ENCODE measurements around the gene DLST. TPM values are rescaled to one million over a fixed set of nuclear protein-coding genes. Genes with fewer than 3 reads are reported as not detected.

The DLST gene
- total RNA-seq, 2 experiments from 2014 or later: 110 to 113 TPM

DNA sequence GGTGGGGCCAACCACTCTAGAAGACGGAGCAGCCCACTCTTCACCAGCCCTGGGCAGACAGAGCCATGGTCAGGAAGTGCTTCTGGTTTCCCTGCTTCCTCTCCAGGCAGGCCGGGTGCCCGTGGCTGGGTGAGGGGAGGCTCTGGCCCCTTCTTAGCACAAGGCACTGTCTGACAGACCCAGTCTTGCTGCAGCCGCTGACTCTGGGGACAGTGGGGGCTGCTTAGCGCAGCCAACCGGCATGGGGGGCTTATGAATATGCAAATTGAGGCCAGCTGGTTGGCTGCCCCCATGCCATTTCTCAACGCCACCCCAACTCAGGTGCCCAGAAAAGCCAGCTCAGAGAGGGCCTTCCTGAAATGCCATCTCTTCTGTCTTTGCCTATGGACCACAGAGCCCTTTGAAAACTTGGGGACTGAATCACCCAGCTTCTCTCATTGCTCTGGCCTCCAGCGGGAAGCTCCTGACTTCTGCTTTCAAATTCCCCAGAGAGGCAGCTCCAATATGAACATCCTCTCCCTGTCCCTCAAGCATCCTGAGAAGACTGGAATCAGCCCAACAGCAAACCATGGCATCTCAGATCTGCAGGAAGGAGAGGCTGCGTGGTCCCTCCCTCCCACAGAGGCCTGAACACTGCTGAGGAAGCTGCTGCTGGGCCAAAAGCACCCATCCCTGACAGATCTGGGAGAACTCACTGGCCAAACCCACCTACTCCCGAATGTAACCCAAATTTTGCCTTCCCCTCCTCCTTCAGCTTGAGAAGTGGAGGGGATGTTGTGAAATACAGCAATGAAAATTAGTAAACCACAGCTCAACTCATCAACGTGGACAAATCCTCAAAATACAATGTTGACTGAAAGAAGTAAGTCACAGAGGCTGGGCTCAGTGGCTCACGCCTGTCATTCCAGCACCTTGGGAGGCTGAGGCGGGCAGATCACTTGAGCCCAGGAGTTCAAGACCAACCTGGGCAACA, 5.5 kb upstream of the DLST start, which contains the start of gene PROX2:
PROX2 (minus strand) TSS at position 205 of the 973 bp plus-strand sequence. CDS start 12,311 bp downstream, outside the sequence.
- CTCF ChIA-PET: interaction anchor here (0.9 to 16.8 kb wide), 5 partner anchors 9 to 70 kb away, joined by 3 to 334 read pairs (median 8); no protein-coding TSS in a partner anchor
- Mint-ChIP-seq H3K4me1 (ENCODE audit: low read depth) (peaks cover 33% of the 10 kb centered on the region), H3K4me3 (peak within 1 kb of the TSS; percentile 46), H3K9me3 (no peaks in the 10 kb centered on the region), H3K27me3 (no peaks in the 10 kb centered on the region), H3K36me3 (ENCODE audit: low read depth) (no peaks in the 10 kb centered on the region), H3K27ac (peak within 1 kb of the TSS; percentile 59)
- peak; percentile 71 for ATAC-seq
- peak; percentile 43 for DNase-seq
- POLR2A ChIA-PET: interaction anchor here (0.8 to 1.8 kb wide), 7 partner anchors 8 to 257 kb away, joined by 3 to 7 read pairs (median 4); no protein-coding TSS in a partner anchor
- intact Hi-C loops (cut with micrococcal nuclease): no loop called here
- TF ChIP-seq, protein P1, sequence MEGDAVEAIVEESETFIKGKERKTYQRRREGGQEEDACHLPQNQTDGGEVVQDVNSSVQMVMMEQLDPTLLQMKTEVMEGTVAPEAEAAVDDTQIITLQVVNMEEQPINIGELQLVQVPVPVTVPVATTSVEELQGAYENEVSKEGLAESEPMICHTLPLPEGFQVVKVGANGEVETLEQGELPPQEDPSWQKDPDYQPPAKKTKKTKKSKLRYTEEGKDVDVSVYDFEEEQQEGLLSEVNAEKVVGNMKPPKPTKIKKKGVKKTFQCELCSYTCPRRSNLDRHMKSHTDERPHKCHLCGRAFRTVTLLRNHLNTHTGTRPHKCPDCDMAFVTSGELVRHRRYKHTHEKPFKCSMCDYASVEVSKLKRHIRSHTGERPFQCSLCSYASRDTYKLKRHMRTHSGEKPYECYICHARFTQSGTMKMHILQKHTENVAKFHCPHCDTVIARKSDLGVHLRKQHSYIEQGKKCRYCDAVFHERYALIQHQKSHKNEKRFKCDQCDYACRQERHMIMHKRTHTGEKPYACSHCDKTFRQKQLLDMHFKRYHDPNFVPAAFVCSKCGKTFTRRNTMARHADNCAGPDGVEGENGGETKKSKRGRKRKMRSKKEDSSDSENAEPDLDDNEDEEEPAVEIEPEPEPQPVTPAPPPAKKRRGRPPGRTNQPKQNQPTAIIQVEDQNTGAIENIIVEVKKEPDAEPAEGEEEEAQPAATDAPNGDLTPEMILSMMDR (IDR thresholded peaks at IDR 0.05): no peak

GRCh38 chr14:74879427-74880182, 2.1 kb upstream of the DLST start:
- Mint-ChIP-seq H3K4me1 (ENCODE audit: low read depth) (peaks cover 52% of the 10 kb centered on the region), H3K9me3 (no peaks in the 10 kb centered on the region)

DNA sequence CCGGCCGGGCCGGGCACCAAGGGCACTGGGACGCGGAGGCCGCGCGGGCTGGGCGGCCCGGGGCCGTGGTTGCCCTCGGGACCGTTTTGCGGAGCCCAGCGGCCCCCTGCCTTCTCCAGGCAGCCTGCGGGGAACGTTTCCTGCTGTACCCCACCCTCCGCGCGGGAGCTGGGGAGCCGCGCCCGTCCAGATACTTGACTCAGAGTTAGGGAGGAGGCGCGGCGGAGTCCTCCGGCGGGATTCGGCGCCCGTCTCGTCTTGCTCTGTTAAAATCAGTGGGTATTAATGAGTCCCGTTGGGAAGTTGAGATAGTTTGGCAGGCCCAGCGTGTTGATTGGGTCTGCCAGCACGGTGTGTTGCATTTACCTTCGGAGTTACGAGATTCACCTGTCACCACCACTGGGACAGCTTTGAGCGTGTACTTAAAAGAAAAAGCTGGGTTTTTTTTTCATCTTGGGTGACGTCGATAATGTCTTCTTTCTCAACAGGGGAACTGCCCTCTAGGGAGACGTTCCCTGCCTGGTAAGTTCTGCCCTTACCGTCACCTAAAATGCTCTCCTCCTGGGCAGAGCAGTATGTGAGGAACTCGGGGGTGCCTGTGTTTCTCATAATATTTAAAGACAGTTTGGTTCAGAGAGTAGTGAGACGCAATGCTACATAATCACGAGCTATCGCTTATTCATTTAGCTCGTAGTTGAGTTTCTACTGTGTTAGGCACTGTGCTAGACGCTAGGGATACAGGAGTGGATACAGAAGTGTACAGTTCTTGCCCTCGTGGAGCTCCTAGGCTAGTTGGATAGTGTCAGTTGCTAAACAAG, 596 bp downstream of the DLST start:
- TF ChIP-seq, protein P1 (IDR thresholded peaks at IDR 0.05): no peak
- ATAC-seq (peak; percentile 42), DNase-seq (peak; percentile 62)
- peak overlapping the region; percentile 96 for H3K4me3 Mint-ChIP-seq
- H3K27ac Mint-ChIP-seq: peak overlapping the region; percentile 91
- intact Hi-C loops (cut with micrococcal nuclease): no loop called here
- H3K27me3 Mint-ChIP-seq: no peaks in the 10 kb centered on the region
- ChIA-PET CTCF (interaction anchor here (1.0 to 16.8 kb wide), 10 partner anchors 10 to 206 kb away, joined by 3 to 334 read pairs (median 4); partner anchors contain the start of gene YLPM1), POLR2A (interaction anchor here (0.6 to 4.6 kb wide), 11 partner anchors 8 to 146 kb away, joined by 3 to 24 read pairs (median 5); no protein-coding TSS in a partner anchor)
- H3K36me3 Mint-ChIP-seq (ENCODE audit: low read depth): peaks cover 28% of the 10 kb centered on the region
- H3K9me3 Mint-ChIP-seq: no peaks in the 10 kb centered on the region
- H3K4me1 Mint-ChIP-seq (ENCODE audit: low read depth): peaks cover 57% of the 10 kb centered on the region

More at GRCh38 chr14:74879427-74880182, 2.1 kb upstream of the DLST start:
- Mint-ChIP-seq H3K4me3 (no peak overlapping the region), H3K27me3 (no peaks in the 10 kb centered on the region), H3K27ac (peak overlapping the region; percentile 35), H3K36me3 (ENCODE audit: low read depth) (peaks cover 19% of the 10 kb centered on the region)
- no peak for ATAC-seq
- POLR2A ChIA-PET: interaction anchor here (1.1 to 4.6 kb wide), 3 partner anchors 8 to 20 kb away, joined by 3 to 24 read pairs (median 23); no protein-coding TSS in a partner anchor
- intact Hi-C loops (cut with micrococcal nuclease): no loop called here
- CTCF ChIA-PET: interaction anchor here (1.0 to 16.8 kb wide), 6 partner anchors 9 to 66 kb away, joined by 3 to 334 read pairs (median 8); no protein-coding TSS in a partner anchor
- no peak for DNase-seq
- TF ChIP-seq, protein P1 (IDR thresholded peaks at IDR 0.05): no peak

DNA sequence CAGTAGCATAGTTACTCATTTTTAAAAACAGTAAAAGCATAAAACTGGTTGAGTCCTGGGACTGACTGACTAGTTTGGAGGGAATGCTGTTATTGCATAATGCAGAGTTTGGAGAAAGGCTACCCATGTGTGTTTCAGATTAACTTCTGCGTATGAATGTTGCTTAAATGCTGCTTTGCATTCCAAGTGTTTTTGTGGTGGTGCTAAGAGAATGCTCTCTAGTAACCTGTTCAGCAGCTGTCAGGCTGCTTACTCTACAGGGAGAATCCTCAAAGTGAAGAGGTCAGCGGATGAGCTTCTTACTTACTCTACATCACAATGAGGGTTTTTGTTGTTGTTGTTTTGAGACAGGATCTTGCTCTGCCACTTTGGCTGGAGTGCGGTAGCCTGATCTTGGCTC, 4.3 kb downstream of the DLST start:
- ChIA-PET POLR2A (no interaction called here), CTCF (interaction anchor here (1.3 to 16.8 kb wide), 4 partner anchors 10 to 28 kb away, joined by 4 to 334 read pairs (median 34); partner anchors contain the start of gene PROX2)
- Mint-ChIP-seq H3K36me3 (ENCODE audit: low read depth) (peaks cover 43% of the 10 kb centered on the region), H3K9me3 (no peaks in the 10 kb centered on the region), H3K4me3 (no peak overlapping the region), H3K27ac (peak overlapping the region; percentile 13), H3K4me1 (ENCODE audit: low read depth) (peaks cover 49% of the 10 kb centered on the region), H3K27me3 (no peaks in the 10 kb centered on the region)
- intact Hi-C loops (cut with micrococcal nuclease): no loop called here
- TF ChIP-seq, protein P1 (IDR thresholded peaks at IDR 0.05): no peak
- DNase-seq: no peak
- ATAC-seq: no peak
